Esophagus muscularis mucosa (tissue), 4 donors: ENCODE results near the gene RAMACL. TPM values are rescaled to one million over a fixed set of nuclear protein-coding genes. Genes with fewer than 3 reads are reported as not detected.

ENCODE experiments used
- DNase-seq: peaks from one replicate; pipeline ENCODE4 v3.0.0-alpha.2; 2017; ENCODE audit errors: extremely low spot score
- H3K27ac ChIP-seq, 4 donors: fragments of 200-600 bp; sonication (generic); replicated peaks in 1 of 4; 1 replicate in 3 of 4; 2 replicates in 1 of 4; pipeline ENCODE4 v1.5.1; 2016 to 2019; ENCODE audit warnings: mild to moderate bottlenecking in 1 of 4
- H3K27me3 ChIP-seq, 4 donors: fragments of 200-600 bp; sonication (generic); one replicate each; pipeline versions ENCODE4 v1.5.1 to v1.6.0; 2016 to 2019
- H3K36me3 ChIP-seq, 4 donors: fragments of 200-600 bp; sonication (generic); one replicate each; pipeline ENCODE4 v1.5.1; 2016 to 2019
- H3K4me1 ChIP-seq, 4 donors: fragments of 200-600 bp; sonication (generic); one replicate each; pipeline ENCODE4 v1.5.1; 2016 to 2019
- H3K4me3 ChIP-seq, 4 donors: fragments of 200-600 bp; sonication (generic); 1 replicate in 2 of 4; 2 replicates in 2 of 4; pipeline ENCODE4 v1.5.1; 2016 to 2019; ENCODE audit warnings: mild to moderate bottlenecking in 4 of 4, moderate library complexity in 1 of 4
- H3K9me3 ChIP-seq, 4 donors: fragments of 200-600 bp; sonication (generic); 1 replicate in 3 of 4; 2 replicates in 1 of 4; pipeline ENCODE4 v1.5.1; 2016 to 2019
- EP300 ChIP-seq: sonication (generic); formaldehyde crosslinking; IDR thresholded peaks from one replicate; pipeline ENCODE4 v1.6.1; 2017; ENCODE audit warnings: antibody characterized with exemption
- POLR2A ChIP-seq: fragments of 450-650 bp; IDR thresholded peaks from one replicate; pipeline ENCODE4 v1.6.1; 2017; ENCODE audit warnings: antibody characterized with exemption, moderate library complexity, mild to moderate bottlenecking, low read depth
- POLR2AphosphoS5 ChIP-seq, 2 donors: sonication (generic); formaldehyde crosslinking; IDR thresholded peaks; one replicate each; pipeline ENCODE4 v1.6.1; 2017; ENCODE audit warnings: antibody characterized with exemption in 2 of 2
- WGBS: methylation state at CpG from one replicate; pipeline ENCODE4 v1.1.5; 2018; 5-methylcytosine and 5-hydroxymethylcytosine counted together
- intact Hi-C: fragments of 100-400 bp; cut with DNase I; formaldehyde crosslinking; loops from one replicate; pipeline ENCODE4 v1.15.1; 2023
- total RNA-seq, 4 donors: library from RNA; depleted of rRNA; stranded (reverse); fragments of >200 nt; gene quantifications; one replicate each; pipeline versions ENCODE4 v1.1.0 to v1.2.1, GENCODE V29; 2016
- TF ChIP-seq, protein P1 (sequence below), 3 experiments: fragments of 200-600 bp in 2 of 3; fragments of 450-650 bp in 1 of 3; sonication (generic) in 2 of 3; IDR thresholded peaks; one replicate each; pipeline ENCODE4 v1.5.1; 2017 to 2019; ENCODE audit warnings: antibody characterized with exemption in 3 of 3, mild to moderate bottlenecking in 2 of 3, moderate library complexity in 1 of 3

RAMACL gene
- total RNA-seq, 4 donors from 2014 or later = 1.2 to 2.9 (median 2.1) TPM

- no peak overlapping the region for H3K4me3 ChIP-seq
- intact Hi-C loops = no loop called here
- H3K4me1 ChIP-seq = peaks cover 34 to 59% (median 58%) of the 10 kb centered on the region in 4 donors
- H3K36me3 ChIP-seq = peaks cover 0 to 3% (median 0%) of the 10 kb centered on the region in 4 donors
- H3K27me3 ChIP-seq = no peaks in the 10 kb centered on the region
- H3K9me3 ChIP-seq = no peaks in the 10 kb centered on the region
- TF ChIP-seq, protein P1, sequence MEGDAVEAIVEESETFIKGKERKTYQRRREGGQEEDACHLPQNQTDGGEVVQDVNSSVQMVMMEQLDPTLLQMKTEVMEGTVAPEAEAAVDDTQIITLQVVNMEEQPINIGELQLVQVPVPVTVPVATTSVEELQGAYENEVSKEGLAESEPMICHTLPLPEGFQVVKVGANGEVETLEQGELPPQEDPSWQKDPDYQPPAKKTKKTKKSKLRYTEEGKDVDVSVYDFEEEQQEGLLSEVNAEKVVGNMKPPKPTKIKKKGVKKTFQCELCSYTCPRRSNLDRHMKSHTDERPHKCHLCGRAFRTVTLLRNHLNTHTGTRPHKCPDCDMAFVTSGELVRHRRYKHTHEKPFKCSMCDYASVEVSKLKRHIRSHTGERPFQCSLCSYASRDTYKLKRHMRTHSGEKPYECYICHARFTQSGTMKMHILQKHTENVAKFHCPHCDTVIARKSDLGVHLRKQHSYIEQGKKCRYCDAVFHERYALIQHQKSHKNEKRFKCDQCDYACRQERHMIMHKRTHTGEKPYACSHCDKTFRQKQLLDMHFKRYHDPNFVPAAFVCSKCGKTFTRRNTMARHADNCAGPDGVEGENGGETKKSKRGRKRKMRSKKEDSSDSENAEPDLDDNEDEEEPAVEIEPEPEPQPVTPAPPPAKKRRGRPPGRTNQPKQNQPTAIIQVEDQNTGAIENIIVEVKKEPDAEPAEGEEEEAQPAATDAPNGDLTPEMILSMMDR (IDR thresholded peaks at IDR 0.05) = no peak
- TF ChIP-seq EP300 (no peak), POLR2A (no peak), POLR2AphosphoS5 (IDR thresholded peaks at IDR 0.05) (no peak)
- 66% methylated on average over 11 of the region's 11 CpGs for WGBS
- H3K27ac ChIP-seq = peak overlapping the region in 1 of 4 donors; percentile 17
- DNase-seq = no peak
Observed at GRCh38 chr6:166612471-166612881, 26.0 kb upstream of the RAMACL start.

DNA sequence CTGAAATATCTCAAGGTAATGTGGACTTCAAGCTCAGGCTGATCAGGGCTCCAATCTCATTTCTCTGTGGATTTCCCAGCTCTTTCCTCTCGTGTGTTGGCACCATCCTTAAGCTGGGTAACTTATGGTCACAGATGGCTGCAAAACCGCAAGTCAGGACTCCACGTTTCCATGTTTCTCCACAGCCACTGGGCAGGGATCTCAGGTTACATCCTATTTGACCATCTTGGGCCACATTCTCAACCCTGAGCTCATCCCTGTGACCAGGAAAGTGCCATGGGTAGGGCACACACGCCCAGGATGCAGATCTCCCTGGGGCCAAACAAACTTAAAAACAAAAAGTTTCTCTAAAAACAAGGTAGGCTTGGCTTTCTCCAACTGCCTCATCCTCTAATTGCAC is 25.2 kb upstream of the RAMACL start:
- Histone ChIP-seq H3K36me3 (peaks cover 0 to 2% (median 0%) of the 10 kb centered on the region in 4 donors), H3K4me3 (no peak overlapping the region), H3K4me1 (peaks cover 34 to 57% (median 55%) of the 10 kb centered on the region in 4 donors), H3K9me3 (no peaks in the 10 kb centered on the region), H3K27ac (no peak overlapping the region), H3K27me3 (no peaks in the 10 kb centered on the region)
- intact Hi-C loops = no loop called here
- no peak for TF ChIP-seq POLR2AphosphoS5 (IDR thresholded peaks at IDR 0.05)
- no peak for TF ChIP-seq POLR2A
- TF ChIP-seq, protein P1 (IDR thresholded peaks at IDR 0.05) = no peak
- no peak for TF ChIP-seq EP300
- DNase-seq = no peak
- 90% methylated on average over 4 of the region's 4 CpGs for WGBS

DNA sequence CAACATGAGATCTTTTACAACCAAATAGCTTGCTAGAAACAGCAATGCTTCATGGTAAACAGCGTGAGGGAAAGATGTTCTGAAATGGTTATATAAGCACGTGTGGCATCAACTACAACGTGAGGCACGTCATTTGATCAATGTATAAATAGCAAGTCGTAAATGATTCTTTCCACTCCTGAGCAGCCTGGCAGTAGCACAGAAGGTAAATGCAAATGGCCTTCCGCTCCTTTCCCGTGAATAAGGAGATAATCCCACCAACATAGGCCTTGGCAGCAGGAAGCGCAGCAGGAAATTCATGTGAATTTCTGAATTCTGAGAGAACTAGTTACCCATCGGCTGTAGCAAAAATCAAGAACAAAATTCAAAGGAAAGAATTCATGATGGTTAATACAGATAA is 23.6 kb upstream of the RAMACL start:
- H3K27me3 ChIP-seq = no peaks in the 10 kb centered on the region
- H3K9me3 ChIP-seq = no peaks in the 10 kb centered on the region
- intact Hi-C loops = no loop called here
- WGBS = 91% methylated on average over 9 of the region's 9 CpGs
- no peak overlapping the region for H3K4me3 ChIP-seq
- DNase-seq = no peak
- H3K4me1 ChIP-seq = peaks cover 20 to 41% (median 40%) of the 10 kb centered on the region in 4 donors
- TF ChIP-seq POLR2AphosphoS5 (IDR thresholded peaks at IDR 0.05) = no peak
- TF ChIP-seq, protein P1 (IDR thresholded peaks at IDR 0.05) = no peak
- no peak for TF ChIP-seq EP300
- no peak for TF ChIP-seq POLR2A
- no peak overlapping the region for H3K27ac ChIP-seq
- H3K36me3 ChIP-seq = no peaks in the 10 kb centered on the region

DNA sequence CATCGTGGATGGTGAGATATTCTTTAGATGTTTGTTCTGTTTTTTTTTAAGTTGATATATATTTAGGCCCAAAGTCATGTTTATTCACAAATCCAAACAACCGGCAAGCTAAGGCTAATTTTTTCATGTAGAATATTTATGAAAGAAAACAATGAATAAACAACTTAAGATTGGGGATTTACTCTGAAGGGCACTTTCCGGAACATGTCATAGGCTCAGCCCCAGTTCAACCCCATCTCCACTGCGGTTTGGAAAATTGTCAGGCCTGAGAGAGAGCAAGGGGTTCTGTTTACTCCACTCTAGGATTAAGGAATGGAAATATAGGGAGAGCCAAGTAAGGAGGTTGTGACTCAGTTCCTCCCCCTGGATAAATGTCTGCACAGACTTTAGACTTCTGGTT is 22.3 kb upstream of the RAMACL start:
- no peak for DNase-seq

More for the DNA sequence above, 22.3 kb upstream of the RAMACL start:
- intact Hi-C loops = no loop called here
- Histone ChIP-seq H3K36me3 (no peaks in the 10 kb centered on the region), H3K9me3 (no peaks in the 10 kb centered on the region), H3K27me3 (no peaks in the 10 kb centered on the region), H3K4me1 (peaks cover 8 to 28% (median 27%) of the 10 kb centered on the region in 4 donors), H3K27ac (peak overlapping the region in 3 of 4 donors; percentile 3 to 40 (median 19)), H3K4me3 (no peak overlapping the region)
- WGBS = 68% methylated on average over 4 of the region's 4 CpGs
- TF ChIP-seq, protein P1 (IDR thresholded peaks at IDR 0.05) = no peak
- TF ChIP-seq POLR2A (no peak), EP300 (no peak), POLR2AphosphoS5 (IDR thresholded peaks at IDR 0.05) (no peak)
